ENCODE results near the gene SPDYE16.
"Not testable (repeated sequence)": the region's sequence is repeated elsewhere in the genome, so short reads cannot be mapped to it uniquely, and the experiment has no call there.

The SPDYE16 gene

DNA sequence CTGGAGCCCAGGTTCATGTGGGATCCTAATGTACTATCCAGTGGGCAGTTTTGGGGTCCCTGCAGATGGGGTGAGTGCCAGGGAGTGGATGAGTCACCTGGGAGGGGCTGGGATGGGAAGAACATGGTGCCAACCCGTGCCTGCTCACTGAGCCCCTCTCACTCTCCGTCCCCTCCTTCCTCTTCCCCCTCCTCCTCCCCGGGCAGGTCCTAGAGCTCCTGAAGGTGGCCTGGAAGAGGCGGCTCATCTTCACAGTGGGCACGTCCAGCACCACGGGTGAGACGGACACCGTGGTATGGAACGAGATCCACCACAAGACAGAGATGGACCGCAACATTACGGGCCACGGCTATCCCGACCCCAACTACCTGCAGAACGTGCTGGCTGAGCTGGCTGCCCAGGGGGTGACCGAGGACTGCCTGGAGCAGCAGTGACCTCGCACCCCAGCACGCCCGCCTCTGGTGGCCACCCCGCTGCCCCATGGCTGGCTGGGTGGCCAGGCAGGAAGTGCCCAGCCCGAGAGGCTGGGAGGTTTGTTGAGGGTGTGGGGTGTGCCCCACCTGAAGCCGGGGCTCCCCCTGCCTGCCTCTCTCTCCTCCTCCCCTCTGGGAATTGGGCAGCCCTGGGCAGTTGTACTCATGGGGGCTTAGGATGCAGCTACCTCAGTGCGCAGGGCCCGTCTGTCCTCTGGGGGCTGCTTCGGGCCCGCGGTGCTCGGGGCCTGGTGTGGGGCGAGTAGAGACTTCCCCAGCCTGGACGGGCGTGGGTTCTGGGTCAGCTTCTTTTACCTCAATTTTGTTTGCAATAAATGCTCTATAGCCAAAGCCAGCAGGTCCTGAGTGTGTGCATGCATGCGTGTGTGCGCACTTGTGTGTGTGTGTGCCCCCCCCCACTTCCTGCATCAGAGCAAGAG is 37.7 kb downstream of the SPDYE16 start:
- in situ Hi-C loops (cut with MboI; ENCODE audit: low sequenced_read_pairs), result loop anchor here (10.0 kb wide), 1 partner anchor 81 kb away; the partner anchor contains the start of gene ZP3

DNA sequence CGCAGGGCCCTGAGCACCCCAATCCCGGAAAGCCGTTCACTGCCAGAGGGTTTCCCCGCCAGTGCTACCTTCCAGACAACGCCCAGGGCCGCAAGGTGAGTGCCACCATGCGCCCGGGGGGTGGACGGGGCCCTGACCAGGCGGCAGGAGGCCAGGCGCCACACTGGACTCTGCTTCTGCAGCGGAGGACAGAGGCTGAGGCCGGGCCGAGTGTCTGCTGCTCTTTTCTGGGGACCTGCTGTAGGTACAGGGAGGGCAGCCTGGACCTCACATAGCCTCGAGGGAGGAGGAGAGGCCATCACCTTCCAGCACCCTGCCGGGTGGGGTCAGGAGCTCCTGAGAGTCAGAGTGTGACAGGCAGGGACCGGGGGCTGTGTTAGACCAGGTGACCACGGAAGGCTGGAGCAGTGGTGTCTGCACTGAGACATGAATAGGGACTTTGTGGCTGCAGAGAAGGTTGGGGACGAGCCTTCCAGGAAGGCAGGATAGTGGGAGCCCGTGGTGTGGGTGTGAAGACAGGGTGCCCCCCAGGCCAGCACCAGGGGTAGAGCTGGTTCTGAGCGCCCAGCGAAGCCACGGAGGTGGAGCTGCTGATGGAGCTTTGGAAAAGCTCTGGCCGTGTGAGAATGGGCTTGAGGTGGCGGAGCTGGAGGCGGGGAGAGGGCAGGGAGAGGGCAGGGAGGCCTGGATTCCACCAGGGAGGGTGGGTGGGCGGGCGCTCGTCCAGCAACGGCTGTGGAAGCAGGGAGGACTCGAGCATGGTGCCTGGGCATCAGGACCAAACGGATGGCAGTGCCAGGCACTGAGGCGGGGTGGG is 38.5 kb downstream of the SPDYE16 start:
- in situ Hi-C loops (cut with MboI; ENCODE audit: low sequenced_read_pairs), result loop anchor here (10.0 kb wide), 1 partner anchor 80 kb away; the partner anchor contains the start of gene ZP3

DNA sequence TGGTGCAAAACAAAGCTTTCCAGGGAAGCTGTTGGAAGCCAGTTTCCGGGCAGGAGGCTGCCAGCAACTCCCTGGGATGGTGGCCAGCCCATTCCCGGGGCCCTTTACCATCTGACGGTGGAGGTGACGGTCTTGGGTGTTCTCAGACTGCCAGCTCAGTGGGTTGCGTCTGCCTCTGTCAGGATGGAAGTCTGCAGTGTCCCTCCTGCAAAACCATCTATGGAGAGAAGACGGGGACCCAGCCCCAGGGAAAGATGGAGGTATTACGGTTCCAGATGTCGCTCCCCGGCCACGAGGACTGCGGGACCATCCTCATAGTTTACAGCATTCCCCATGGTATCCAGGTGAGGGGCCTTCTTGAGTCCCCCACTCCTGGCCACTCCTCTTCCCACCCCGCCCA is 39.9 kb downstream of the SPDYE16 start:
- in situ Hi-C loops (cut with MboI; ENCODE audit: low sequenced_read_pairs), result loop anchor here (10.0 kb wide), 1 partner anchor 78 kb away; the partner anchor contains the start of gene ZP3

DNA sequence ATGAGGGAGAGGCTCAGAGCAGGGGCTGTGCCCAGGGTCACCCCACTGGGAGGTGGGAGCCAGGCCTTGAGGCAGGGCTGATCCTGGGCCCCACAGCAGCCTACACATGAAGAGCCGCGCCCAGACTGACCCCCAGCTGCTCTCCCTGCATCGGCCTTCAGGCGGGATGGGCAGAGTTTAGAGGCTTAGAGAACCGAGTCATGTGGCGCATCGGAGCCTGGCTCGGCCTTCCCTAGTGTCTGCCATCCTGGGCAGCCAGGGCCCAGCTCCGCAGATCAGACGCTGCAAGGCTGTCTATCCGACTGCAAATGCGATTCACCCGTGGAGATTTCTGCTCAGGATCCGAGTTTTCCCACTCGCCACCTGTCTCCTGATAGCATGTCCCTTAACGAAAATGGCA is 40.3 kb downstream of the SPDYE16 start:
- in situ Hi-C loops (cut with MboI; ENCODE audit: low sequenced_read_pairs), result loop anchor here (10.0 kb wide), 1 partner anchor 78 kb away; the partner anchor contains the start of gene ZP3

DNA sequence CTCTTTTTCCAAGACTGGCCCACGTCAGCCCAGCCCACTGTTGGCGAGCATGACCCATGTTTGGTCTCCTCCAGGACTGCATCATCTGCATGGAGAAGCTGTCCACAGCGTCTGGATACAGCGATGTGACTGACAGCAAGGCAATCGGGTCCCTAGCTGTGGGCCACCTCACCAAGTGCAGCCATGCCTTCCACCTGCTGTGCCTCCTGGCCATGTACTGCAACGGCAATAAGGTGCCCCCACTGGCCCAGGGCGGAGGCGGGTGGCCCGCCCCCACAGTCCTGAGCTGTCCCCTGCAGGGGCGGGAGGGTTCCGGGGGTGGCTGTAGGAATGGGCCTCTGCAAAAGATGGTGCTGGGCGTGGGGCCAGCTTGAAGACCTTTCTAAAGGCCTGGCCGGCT is 40.9 kb downstream of the SPDYE16 start:
- in situ Hi-C loops (cut with MboI; ENCODE audit: low sequenced_read_pairs), result loop anchor here (10.0 kb wide), 1 partner anchor 77 kb away; the partner anchor contains the start of gene ZP3

DNA sequence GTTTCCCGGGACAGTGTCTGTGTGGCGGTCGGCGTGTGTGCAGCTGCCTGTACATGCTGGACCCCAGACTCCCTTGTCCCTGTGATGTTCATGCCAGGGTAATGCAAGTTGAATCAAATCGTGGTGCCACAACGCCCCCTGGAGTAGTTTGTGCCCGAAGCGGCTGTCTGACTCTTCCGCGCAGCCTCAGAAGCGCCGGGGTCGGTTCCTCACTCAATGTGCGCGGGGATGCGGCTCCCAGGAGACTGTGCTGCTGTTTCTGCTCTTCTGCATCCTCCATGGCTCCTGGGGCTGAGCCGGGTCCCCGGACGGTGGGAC is 43.2 kb downstream of the SPDYE16 start:
- in situ Hi-C loops (cut with MboI; ENCODE audit: low sequenced_read_pairs), result loop anchor here (10.0 kb wide), 1 partner anchor 75 kb away; the partner anchor contains the start of gene ZP3

DNA sequence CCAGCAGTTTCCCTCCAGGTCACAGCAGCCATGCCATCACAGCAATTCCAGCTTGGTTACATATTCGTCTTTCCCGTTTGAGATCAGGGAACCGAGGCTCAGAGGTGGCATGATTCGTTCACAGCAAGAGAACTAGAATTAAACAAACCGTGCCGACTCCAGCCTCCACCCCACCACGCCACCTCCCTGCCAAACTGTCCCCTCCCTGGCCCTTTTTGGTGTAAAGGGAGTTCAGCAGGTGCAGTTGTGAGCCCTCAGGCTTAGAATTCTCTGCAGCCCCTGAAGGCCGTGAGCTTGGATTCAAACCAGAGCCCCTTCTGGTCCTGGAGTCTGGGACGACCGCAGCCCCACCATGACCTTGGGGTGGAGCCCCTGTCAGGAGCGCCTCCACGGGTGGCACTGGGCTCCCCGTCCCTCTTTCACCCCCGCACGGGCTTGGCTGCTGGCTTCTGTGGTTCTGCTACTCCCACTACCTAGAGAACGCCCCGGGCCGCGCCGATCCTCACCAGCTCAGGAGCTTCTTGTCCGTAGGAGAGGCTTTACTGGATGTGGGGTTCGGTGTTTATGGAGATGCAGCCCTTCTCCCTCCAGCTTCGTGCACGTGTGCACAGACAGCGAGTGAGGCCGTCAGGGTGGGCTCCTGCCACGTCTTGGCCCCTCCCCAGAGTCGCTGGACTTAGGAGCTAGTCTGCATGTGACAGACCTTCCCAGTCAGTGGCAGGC is 43.7 kb downstream of the SPDYE16 start:
- in situ Hi-C loops (cut with MboI; ENCODE audit: low sequenced_read_pairs), result not testable (repeated sequence)

DNA sequence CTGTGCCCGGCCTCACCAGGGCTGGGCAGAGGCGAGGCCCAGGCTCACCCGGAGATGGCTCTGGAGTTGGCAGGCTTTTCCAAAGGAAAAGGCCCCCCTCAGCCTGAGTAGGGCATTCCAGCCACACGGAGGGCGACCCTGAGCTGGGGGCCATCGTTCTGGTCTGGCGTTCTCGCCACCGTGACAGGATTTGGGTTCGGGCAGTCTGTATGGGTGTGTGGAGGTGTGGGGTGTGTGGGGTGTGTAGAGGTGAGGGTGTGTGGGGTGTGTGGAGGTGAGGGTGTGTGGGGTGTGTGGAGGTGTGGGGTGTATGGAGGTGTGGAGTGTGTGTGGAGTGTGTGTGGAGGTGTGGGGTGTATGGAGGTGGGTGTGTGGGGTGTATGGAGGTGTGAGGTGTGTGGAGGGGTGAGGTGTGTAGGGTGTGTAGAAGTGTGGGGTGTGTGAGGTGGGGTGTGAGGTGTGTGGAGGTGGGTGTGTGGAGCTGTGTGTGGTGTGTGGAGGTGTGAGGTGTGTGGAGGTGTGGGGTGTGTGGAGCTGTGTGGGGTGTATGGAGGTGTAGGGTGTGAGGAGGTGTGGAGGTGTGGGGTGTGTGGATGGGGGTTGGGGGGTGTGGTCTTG is 44.4 kb downstream of the SPDYE16 start:
- in situ Hi-C loops (cut with MboI; ENCODE audit: low sequenced_read_pairs), result not testable (repeated sequence)

DNA sequence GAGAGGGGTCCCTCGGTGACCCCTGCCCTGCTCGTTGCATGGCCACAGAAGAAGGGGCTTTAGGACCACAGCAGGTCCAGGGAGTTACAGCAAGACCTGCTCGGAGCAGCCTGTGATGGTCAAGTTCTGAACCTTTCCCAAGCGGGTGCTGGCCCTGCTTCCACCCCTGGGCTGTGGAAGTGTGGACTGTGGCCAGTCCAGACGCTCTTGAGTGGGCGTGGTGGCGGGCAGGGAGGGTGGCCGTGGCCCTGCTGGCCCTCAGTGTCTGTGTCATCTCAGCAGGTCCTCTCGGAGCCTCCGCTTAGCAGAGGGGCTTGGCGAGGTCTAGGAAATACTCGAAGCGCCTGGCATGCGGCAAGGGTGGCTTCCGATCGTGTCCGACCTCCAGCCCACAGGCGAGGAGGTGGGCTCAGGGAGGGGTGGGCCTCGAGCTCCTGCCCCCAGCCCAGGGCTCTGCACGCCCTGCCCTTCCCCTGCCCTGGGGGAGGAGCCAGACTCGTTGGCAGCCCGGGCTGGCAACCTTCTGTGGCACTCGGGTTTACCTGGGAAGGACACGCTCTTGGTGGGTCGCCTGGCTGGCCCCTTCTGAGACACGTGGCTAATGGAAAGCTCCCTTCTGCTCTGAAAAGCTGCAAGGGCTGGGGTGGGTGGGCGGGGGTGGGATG is 45.0 kb downstream of the SPDYE16 start:
- in situ Hi-C loops (cut with MboI; ENCODE audit: low sequenced_read_pairs), result not testable (repeated sequence)

DNA sequence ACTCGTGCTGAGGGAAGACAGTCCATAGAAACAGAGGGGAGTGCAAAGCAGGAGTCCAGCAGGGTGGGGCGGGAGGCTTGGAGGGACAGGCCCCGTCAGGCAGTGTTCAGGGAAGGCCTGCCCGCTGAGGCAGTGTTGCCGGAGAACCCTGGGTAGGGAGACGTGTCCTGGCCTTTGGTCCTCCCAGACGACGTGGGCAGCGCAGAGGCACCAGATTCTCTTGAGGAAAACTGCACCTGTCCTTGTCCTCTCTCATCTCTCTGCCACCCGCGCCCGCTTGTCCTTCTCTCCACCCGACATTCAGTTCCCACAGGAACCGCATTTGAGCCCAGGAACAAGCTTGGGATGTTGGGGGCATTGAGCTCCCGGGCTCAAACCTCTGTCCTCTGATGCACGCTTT is 47.4 kb downstream of the SPDYE16 start:
- in situ Hi-C loops (cut with MboI; ENCODE audit: low sequenced_read_pairs), result not testable (repeated sequence)

DNA sequence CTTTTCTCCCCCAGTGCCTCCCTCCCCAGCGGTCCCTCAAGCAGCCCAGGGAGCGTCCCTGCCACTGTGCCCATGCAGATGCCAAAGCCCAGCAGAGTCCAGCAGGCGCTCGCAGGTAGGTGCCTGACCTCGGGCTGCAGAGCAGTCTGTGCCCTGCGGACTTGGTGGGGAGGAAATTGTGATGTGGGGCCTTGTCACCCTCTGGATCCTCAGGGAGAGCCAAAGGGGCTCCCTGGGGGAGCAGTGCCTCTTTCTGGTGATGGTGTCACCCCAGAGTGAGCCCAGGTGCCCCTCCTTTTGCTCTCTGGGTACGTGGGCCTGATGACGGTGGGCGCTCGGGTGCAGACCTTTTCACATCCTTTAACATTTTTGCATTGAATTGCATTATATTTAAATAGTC is 51.0 kb downstream of the SPDYE16 start:
- in situ Hi-C loops (cut with MboI; ENCODE audit: low sequenced_read_pairs), result not testable (repeated sequence)

DNA sequence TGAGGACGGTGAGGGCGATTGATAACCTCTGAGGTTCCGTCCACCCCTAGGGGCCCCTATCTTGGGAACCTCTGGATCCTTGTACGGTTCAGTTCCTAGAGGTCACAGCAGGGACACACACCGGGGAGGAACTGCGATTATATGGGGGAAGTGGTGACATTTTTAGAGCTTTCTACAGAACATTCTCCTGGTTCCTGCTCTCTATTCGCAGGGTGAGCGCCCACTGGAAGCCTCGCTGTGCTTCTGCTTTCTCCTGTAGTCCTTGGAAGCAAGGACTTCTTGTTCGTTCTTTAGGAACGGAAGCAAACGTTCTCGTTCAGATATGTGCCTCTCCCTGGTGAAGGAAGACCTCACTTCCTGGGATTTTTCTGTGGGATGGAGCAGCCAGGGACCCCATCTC is 55.1 kb downstream of the SPDYE16 start:
- in situ Hi-C loops (cut with MboI; ENCODE audit: low sequenced_read_pairs), result not testable (repeated sequence)

DNA sequence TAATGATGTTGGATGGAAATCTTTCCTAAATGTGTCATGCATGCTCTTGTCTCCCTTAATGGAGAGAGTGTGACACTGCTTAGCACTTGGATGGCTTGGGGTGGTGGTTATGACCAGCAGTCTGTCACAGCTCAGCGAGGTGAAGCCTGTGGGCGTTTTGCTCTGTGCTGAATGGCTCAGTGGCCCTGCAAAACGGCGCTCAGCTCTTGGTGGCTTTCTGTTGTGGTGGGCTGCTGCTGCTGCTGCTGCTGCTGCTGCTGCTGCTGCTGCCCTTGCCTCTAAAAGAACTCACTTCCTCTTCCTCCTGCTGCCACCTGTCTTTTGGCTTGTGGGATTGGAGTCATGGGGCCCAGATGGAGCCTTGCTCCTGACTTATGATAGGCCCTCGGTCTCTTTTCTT is 56.5 kb downstream of the SPDYE16 start:
- in situ Hi-C loops (cut with MboI; ENCODE audit: low sequenced_read_pairs), result not testable (repeated sequence)

DNA sequence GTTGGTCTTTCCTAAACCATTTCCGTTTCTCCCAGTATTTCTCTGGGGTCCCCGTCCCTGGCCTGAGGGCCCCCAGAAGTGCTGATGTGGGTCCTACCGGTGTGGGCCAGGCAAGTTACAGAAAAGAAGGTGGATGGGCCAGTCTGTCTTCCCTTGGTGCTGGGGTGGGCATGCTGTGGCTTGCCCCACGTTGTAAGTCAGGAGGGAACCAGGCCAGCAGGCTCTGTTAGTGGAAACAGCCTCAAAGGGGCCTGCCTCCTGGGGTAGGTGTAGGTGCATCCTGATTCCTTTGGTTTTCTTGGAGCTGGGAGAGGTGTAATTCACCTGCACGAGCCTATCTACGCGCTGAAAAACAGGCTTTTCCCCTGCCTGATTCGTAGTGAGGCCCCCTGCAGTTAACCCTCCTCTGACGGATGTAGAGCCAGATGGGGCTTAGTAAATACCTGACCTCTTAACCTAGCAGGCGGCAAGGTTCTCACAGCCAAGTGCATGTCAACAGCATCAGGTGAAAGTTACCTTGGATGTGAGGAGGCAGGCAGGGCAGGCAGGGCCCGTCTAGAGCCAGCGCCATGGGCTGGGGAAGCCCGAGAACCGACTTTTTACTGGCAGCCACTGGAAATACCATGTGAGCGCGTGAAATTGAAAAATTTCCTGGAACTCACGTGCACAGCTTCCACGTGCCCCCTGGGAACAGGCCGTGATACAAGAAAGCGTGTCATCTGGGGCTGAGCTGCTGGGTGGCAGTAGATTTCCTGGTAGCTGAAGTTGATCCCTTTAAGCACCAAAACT is 57.1 kb downstream of the SPDYE16 start:
- in situ Hi-C loops (cut with MboI; ENCODE audit: low sequenced_read_pairs), result not testable (repeated sequence)

DNA sequence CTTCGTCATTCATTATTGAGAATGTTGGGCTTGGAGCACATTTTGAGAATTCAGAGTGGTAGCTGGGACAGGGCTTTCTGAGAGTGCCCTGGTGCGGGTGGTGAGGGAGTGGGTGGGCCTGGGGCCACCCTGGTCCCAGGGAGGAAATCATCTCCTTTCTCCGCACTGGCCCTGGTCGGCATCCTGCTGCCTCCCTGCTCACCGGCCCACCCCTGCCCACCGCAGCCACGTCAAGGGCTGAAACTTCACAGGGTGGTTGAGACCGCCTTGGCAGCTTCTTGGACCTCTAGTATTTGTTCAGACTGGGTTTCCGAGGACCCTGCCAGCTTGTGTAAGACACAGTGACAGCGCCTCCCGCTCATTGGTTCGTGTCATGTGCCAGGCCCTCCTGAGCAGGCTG is 58.6 kb downstream of the SPDYE16 start:
- in situ Hi-C loops (cut with MboI; ENCODE audit: low sequenced_read_pairs), result not testable (repeated sequence)

DNA sequence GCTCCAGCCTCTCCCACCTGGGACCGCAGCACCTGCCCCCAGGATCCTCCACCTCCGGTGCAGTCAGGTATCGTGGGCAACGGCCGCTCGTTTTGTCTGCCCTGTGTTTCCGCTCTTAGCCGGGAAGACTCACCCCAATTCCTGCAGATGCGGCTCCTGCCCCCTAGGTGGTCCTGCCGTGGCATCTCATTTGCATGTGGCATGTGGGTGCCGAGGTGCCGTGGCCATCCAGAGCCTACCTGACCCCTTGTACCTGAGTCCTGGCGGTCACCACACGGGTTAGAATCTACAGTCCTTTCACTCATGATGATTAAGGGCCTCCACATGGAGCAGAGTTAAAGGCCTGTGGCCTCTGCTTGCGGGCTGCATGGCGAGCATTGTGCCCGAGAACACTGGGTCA is 60.0 kb downstream of the SPDYE16 start:
- in situ Hi-C loops (cut with MboI; ENCODE audit: low sequenced_read_pairs), result not testable (repeated sequence)

DNA sequence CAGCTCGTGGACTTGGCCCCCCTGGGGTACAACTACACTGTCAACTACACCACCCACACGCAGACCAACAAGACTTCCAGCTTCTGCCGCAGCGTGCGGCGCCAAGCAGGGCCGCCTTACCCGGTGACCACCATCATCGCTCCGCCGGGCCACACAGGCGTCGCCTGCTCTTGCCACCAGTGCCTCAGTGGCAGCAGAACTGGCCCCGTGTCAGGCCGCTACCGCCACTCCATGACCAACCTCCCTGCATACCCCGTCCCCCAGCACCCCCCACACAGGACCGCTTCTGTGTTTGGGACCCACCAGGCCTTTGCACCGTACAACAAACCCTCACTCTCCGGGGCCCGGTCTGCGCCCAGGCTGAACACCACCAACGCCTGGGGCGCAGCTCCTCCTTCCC is 60.4 kb downstream of the SPDYE16 start:
- in situ Hi-C loops (cut with MboI; ENCODE audit: low sequenced_read_pairs), result not testable (repeated sequence)

All from HL-60/S4 treated with phorbol 12-myristate 13-acetate at 8.2 ng/mL for 4 days and 3 days (cell line).